ENCODE measurements around the gene RPS6KA2. TPM values are rescaled to one million over a fixed set of nuclear protein-coding genes. Genes with fewer than 3 reads are reported as not detected.
A peak's percentile ranks its signal among the peaks of the same experiment; 100 is the strongest.

RPS6KA2 gene
- total RNA-seq, 4 donors from 2014 or later, result 11.8 to 66.0 (median 19.2) TPM

DNA sequence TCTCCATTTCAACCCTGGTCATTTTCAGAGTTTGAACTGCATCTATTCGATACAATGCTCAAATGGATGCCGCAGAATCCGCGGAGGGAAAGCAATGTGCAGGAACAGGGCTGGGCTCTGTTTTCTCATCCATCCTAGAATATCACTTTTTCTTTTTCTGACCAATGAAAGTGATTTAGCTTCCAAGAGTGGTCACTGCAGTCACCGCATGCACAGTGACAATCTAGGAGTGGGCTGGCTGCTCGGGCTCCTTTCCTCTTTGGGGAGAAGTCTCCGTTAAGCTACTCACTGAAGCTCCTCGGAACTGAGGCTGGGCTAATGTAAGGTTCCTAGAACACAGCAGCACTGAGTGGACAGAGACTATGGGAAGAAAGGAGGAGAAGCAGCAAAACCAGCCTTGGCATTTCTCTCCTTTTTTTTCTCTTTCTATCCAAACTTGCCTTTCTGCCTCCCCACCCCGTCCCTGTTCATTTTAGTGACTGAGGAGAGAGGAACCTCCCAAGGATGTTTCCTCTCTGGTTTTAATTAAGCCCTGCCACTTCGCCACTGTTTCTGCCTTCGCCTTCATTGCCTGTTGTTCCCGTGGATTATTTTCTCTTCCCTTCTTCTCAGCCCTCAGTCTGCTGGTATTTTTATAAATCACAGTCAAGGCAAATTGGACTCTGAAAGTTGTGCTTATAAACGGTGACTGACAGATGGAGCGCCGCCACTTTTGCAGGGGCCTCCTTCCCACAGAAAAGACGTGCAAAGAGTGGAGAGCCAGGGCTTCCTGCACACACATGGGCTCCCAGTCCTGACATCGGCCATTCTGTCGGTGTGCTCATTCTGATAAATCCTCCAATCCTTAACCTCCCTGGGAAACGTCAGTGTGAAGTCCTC lies 81.7 kb downstream of the RPS6KA2 start:
- Histone ChIP-seq H3K9me3 (no peaks in the 10 kb centered on the region), H3K36me3 (no peaks in the 10 kb centered on the region), H3K27me3 (no peaks in the 10 kb centered on the region), H3K4me1 (peaks cover 3 to 23% (median 15%) of the 10 kb centered on the region in 3 donors), H3K4me3 (no peak overlapping the region), H3K27ac (no peak overlapping the region)
- WGBS, 2 donors, result 88 to 90% methylated on average over 18 to 19 of the region's 19 CpGs
- TF ChIP-seq, protein P1, sequence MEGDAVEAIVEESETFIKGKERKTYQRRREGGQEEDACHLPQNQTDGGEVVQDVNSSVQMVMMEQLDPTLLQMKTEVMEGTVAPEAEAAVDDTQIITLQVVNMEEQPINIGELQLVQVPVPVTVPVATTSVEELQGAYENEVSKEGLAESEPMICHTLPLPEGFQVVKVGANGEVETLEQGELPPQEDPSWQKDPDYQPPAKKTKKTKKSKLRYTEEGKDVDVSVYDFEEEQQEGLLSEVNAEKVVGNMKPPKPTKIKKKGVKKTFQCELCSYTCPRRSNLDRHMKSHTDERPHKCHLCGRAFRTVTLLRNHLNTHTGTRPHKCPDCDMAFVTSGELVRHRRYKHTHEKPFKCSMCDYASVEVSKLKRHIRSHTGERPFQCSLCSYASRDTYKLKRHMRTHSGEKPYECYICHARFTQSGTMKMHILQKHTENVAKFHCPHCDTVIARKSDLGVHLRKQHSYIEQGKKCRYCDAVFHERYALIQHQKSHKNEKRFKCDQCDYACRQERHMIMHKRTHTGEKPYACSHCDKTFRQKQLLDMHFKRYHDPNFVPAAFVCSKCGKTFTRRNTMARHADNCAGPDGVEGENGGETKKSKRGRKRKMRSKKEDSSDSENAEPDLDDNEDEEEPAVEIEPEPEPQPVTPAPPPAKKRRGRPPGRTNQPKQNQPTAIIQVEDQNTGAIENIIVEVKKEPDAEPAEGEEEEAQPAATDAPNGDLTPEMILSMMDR (IDR thresholded peaks at IDR 0.05), result no peak
- no peak for TF ChIP-seq POLR2A (IDR thresholded peaks at IDR 0.05)
- no peak for DNase-seq
- intact Hi-C loops (cut with DNase I), result no loop called here

DNA sequence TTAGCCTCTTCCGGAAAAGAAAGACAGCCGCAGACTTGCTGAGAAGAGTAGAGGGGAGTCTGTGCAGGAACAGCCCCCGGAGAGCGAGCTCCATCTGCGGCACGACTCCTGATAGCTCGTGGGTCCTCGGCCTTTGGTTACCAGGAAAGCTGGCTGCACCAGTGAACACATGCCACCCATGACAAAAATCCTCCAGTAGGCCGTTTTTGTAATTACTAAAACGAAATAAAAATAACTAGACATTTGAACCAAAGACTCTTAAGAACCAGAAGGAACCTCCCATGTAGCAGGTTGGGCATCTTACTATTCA lies 82.8 kb downstream of the RPS6KA2 start:
- 93 to 98% methylated on average over 10 of the region's 10 CpGs for WGBS, 2 donors
- no peak for DNase-seq
- Histone ChIP-seq H3K27me3 (no peaks in the 10 kb centered on the region), H3K36me3 (no peaks in the 10 kb centered on the region), H3K9me3 (no peaks in the 10 kb centered on the region), H3K4me3 (no peak overlapping the region), H3K4me1 (peaks cover 4 to 28% (median 15%) of the 10 kb centered on the region in 3 donors), H3K27ac (no peak overlapping the region)
- intact Hi-C loops (cut with DNase I), result no loop called here
- TF ChIP-seq, protein P1 (IDR thresholded peaks at IDR 0.05), result no peak
- TF ChIP-seq POLR2A (IDR thresholded peaks at IDR 0.05), result no peak

DNA sequence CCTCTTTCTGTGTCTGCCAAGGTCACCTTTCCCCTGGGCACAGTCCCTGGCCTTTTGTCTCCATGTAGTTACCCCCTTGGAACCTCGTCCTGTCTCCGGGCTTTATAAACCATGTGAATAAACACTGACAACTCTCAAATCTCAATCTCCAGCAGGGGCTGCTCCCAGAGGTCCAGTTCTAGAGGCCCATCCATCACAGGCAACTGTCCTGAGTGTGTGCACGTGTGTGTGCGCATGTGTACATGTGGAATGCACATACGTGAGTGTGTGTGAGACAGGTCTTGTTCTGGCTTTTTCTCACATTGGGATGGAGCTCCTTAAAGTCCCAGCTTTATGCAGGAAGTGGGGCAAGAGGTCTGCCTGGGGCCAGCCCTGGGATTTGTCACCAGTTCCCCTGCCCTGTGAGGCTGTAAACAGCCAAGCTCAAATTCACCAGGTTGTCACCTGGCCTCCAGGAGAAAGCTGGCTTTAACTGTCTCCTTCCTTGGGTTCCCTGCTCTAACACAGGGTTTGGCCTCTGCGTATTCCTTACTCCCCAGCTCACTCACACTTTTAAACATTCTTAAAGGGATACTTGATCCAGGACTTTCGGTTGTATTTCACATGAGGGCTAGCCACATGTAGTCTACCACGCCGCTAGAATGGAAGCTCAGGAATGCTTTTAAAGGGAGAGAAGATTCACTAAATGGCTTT lies 83.3 kb downstream of the RPS6KA2 start:
- intact Hi-C loops (cut with DNase I), result no loop called here
- Histone ChIP-seq H3K9me3 (no peaks in the 10 kb centered on the region), H3K4me3 (no peak overlapping the region), H3K27ac (no peak overlapping the region), H3K27me3 (no peaks in the 10 kb centered on the region), H3K36me3 (no peaks in the 10 kb centered on the region), H3K4me1 (peaks cover 4 to 31% (median 15%) of the 10 kb centered on the region in 3 donors)
- no peak for DNase-seq
- no peak for TF ChIP-seq POLR2A (IDR thresholded peaks at IDR 0.05)
- TF ChIP-seq, protein P1 (IDR thresholded peaks at IDR 0.05), result no peak
- WGBS, 2 donors, result 94 to 100% methylated on average over 5 to 9 of the region's 9 CpGs

DNA sequence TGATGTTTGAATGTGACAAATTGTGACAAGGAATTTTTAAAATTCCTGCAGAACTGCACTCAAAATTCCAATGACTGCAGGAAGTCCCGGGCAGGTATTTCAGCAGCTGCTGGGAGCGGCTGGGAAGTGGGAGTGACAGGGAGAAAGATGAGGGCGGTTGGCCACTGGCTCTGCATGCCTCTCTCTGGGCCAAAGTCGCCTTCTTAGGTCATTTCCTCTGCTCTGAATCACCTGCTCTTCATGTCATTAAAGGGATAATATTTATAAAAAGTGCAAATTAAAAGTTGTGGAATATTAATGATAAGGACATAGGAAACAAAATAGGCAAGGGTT lies 84.5 kb downstream of the RPS6KA2 start:
- 32 to 58% methylated on average over 4 of the region's 4 CpGs for WGBS, 2 donors
- DNase-seq, result no peak
- TF ChIP-seq, protein P1 (IDR thresholded peaks at IDR 0.05), result no peak
- TF ChIP-seq POLR2A (IDR thresholded peaks at IDR 0.05), result no peak
- H3K36me3 ChIP-seq, result peaks cover 0 to 12% (median 0%) of the 10 kb centered on the region in 3 donors
- no peaks in the 10 kb centered on the region for H3K9me3 ChIP-seq
- no peaks in the 10 kb centered on the region for H3K27me3 ChIP-seq
- intact Hi-C loops (cut with DNase I), result no loop called here
- H3K4me3 ChIP-seq, result no peak overlapping the region
- peaks cover 4 to 31% (median 15%) of the 10 kb centered on the region in 3 donors for H3K4me1 ChIP-seq
- H3K27ac ChIP-seq, result peak overlapping the region in 3 of 4 donors; percentile 31 to 61 (median 38)
